ENCODE results near the gene NMRAL1.

Gene NMRAL1

DNA sequence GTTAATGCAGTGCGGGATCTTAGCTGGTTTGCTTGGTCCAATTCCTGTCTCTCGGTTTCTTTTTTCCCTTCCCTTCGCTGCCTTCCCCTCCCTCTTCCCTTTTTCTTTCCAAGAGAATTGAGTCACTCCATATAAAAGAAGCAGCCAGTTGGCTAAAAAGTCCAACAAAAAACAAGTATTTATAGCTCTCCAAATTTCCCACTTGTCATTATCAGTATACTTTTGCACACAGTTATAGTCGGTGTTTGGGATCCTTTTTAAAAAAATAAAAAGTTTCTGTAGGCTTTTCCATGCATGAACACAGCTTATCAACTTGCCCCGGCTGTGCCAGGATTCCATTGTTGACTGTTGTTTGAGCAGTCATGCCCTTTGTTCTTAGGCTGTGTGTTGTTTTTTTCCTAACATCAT lies 26.6 kb upstream of the NMRAL1 start:
- DNase-seq: no peak

GRCh38 chr16:4500272-4500671 lies 25.8 kb upstream of the NMRAL1 start:
- DNase-seq: peak; percentile 49

- DNase-seq: no peak
Observed at GRCh38 chr16:4499196-4499555, 24.8 kb upstream of the NMRAL1 start.

- no peak for DNase-seq
Observed at GRCh38 chr16:4498546-4499195, 24.2 kb upstream of the NMRAL1 start.

- peak; percentile 48 for DNase-seq
Observed at GRCh38 chr16:4496305-4496704, 21.9 kb upstream of the NMRAL1 start.

GRCh38 chr16:4495766-4496165 lies 21.3 kb upstream of the NMRAL1 start:
- no peak for DNase-seq

DNA sequence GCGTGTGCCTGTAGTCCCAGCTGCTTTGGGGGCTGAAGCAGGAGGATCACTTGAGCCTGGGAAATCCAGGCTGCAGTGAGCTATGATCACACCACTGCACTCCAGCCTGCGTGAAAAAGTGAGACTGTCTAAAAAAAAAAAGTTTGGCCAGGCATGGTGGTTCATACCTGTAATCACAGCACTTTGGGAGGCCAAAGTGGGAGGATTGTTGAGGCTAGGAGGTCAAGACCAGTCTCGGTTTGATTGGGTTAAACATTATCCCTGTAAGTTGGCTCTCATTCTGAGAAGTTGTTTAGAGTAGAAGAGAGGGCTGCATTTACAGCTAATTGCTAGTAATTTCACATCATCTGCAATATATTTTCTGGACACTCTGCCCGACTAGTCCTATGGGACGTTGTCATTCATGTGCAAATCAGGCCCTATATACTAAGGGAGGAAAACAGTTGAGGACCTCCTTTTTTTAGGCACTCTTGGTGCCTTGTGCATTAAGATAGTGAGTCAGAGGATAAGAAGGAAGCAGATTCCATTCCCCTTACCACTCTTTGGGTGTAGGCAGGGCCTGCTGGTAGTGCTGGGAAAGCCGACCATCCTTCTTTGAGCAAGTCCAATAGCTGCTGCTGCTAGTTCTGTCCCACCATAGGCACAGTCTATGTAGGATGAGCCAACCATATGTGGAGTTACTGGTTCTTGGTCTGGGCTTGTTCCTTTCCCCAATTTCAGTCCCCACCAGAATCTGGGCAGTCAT lies 20.5 kb upstream of the NMRAL1 start:
- no peak for DNase-seq

GRCh38 chr16:4491898-4492297 lies 17.5 kb upstream of the NMRAL1 start:
- DNase-seq: no peak

- DNase-seq: no peak
Observed at GRCh38 chr16:4489030-4489429, 14.6 kb upstream of the NMRAL1 start.

DNA sequence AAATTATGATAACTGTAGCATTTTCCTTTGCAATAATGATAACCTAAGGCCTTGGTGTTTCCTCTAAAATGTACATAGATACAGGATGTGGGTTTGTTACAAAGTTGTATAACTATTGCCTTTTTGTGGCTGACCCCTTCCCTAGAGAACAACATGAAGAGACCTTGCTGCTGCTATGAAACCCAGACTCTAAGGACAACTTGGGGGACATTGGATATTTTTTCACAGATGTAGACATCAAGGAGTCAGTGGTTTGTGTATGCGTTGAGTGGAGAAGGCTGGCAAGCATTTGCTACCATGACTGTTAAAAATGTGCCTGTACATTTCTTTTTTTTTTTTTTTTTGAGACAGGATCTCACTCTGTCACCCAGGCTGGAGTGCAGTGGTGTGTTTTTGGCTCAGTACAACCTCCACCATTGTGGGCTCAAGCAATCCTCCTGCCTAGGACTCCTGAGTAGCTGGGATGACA lies 14.1 kb upstream of the NMRAL1 start:
- peak; percentile 28 for DNase-seq

GRCh38 chr16:4487955-4488498 lies 13.6 kb upstream of the NMRAL1 start:
- DNase-seq: no peak

- no peak for DNase-seq
Observed at GRCh38 chr16:4486126-4486893, 11.9 kb upstream of the NMRAL1 start.

DNA sequence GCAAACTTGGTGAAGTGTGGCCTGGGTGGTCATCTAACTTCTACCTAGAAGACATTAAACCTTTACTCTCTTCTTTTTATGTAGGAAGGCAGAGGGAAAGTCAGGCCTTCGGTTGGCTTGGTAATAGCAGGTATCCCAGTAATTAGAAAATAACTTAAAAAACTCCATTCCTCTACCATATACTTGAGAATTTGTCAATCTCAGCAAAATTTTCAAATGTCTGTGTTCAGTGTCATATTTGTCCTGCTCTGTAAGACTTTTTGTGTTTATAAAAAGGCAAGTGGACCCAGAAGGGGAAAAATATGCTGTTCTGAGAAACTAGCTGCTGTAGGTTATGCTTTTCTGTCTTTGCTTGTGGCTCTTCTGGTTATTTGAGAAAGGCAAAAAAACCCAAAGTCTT lies 7.5 kb upstream of the NMRAL1 start:
- DNase-seq: no peak

DNA sequence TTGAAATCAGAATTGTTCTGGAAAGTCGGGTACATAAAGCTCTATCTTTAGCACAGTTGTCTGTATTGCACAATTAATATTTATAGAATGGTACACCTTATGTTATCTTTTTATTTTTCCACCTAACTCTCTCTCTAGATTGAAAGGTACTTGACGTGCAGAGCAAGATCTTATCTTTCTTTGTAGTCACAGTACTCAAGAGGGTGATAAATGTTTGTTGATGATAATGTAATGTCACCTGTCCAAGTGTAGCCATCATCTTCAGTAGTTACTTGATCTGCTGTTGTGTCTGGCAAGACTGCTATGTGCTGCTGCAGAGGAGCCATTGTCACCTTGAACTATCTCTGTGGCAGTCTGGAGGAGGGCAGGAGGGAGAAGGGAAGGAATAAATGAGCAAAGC lies 7.1 kb upstream of the NMRAL1 start:
- no peak for DNase-seq

- peak; percentile 51 for DNase-seq
Observed at GRCh38 chr16:4477966-4478365, 3.5 kb upstream of the NMRAL1 start.

DNA sequence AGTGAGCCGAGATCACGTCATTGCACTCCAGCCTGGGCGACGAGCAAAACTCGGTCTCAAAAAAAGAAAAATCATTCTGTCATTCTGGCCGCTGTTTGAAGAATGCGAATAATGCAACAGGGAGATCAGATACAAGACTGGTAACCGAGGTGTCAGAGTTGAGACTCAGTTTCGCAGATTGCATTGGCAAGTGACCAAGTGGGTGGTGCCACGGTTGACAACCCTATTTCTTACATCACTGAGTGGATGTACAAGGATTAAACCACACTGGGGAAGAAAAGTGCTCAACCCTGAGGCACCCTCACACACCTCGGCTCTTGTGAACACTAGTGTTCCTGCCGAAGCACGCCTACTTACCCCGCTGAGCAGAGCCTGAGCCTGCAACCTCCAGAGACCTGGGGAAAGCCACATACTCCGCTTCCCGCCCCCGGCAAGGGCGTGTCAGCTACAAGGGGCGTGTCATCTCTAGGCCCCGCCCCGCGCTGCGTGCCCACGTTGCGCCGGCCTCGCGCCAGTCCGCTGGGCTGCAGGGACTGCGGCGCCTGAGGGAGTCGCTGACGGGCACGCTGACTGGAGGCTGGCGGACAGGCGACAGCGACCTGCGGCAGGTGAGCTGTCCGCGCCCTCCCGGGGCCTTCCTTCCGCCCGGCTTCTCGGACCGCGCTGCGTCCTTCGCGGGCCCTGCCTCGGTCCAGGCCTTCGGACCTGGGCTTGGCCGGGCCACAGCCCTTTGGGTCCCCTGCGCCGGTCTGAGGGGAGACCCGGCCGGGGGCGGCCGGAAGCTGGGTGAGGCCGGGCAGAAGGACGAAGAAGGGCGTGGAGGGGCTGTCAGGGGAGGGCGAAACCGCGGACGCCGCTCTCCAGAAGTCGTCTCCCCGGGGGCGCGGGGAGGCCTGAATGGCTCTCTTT lies 1.7 kb upstream of the NMRAL1 start, which contains the start of gene HMOX2:
HMOX2 (plus strand) TSS at position 519 of the 909 bp plus-strand sequence. CDS start 29,127 bp downstream, outside the sequence.
- peak; percentile 98 for DNase-seq

DNA sequence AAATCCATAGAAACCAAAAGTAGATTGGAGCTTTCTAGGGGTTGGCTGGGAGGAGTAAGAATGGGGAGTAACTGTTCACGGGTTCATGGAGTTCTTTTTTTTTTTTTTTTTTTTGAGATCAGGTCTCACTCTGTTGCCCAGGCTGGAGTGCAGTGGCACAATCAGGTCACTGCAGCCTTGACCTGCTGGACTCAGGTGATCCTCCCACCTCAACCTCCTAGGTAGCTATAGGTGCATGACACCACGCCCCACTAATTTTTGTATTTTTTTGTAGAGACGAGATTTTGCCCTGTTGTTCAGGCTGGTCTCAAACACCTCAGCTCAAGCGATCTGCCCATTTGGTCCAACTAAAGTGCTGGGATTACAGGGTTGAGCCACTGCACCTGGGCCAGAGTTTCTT lies 1.5 kb downstream of the NMRAL1 start:
- DNase-seq: no peak

DNA sequence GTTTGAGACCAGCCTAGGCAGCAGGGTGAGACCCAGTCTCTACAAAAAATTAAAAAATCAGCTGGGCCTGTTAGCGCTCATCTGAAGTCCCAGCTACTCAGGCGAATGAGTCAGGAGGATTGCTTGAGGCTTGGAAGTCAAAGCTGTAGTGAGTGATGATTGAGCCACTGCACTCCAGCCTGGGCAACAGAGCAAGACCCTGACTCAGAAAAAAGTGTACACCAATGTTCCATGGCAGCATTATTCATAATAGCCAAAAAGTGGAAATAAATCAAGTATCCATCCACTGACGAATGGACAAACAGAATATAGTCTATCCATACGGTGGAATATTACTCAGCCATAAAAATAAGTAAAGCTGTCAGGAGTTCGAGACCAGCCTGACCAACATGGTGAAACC lies 2.6 kb downstream of the NMRAL1 start:
- DNase-seq: no peak

DNA sequence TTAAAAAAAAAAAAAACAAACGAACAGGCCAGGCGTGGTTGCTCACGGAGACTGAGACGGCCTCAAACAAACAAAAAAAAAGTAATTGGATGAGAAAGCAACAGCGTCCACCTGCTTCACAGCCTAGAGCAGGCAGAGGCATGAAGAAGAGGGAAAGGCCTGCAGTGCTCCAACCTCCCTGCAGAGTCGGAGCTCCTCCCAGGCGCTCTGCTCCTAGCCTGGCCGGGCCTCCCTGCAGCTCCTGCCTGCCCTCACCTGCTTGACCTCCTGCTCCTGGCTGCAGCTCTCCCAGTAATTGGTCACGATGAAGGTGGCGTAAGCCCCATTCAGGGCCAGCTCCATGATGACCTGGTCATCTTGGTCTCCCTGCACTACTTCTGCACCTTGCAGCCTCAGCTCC lies 5.5 kb downstream of the NMRAL1 start:
- DNase-seq: no peak

DNA sequence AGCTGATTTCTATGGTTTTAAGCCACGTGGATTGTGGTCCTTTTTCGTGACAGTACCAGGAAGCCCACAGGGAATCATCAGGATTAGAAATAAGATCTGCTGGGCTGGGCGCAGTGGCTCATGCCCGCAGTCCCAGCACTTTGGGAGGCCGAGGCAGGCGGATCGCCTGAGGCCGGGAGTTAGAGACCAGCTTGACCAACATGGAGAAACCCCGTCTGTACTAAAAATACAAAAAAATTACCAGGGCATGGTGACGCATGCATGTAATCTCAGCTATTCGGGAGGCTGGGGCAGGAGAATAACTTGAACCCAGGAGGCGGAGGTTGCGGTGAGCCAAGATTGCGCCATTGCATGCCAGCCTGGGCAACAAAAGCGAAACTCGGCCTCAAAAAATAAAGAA lies 6.5 kb downstream of the NMRAL1 start:
- DNase-seq: no peak

DNA sequence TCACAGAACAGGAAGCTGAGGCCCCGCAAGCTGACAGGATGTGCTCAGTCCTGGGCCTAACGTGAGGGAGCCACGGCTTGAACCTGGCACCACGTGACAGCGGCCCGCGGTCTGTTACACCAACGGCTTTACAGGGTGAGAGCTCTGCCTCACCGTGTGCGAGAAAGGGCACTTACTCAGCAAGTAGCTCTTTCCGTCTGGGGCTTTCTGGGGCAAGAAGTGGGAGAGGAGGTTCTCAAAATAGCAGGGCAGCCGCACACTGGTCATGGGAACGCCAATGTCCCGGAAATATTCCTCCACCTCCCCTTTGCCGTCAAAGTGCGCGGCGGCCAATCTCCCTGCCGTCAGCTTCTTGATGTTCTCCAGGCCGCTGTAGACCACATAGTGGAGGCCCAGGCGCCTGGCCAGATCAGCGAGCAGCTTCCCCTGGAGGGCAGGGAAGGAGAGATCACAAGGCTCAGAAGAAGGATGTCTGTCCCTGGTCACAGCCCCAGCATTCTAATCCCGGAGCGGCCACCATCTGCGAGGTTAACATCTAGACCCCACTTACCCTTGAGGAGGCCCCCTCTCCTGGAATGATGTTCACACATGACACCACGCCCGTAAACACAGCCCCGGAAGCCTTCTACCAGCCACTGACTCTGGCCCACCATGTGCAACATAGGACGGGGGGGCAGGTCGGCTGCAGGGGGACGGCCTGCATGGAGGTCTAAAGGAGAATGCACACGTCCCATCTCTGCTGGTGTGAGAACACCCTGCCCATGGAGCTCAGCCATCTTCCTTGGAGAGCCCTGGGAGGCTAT lies 8.2 kb downstream of the NMRAL1 start:
- DNase-seq: peak; percentile 74

Measured in activated CD4-positive, alpha-beta T cell treated with anti-CD3 and anti-CD28 coated beads, Interleukin-10, Interleukin-2, amounts not matched to agents 100 ng/mL and 50 ng/mL, durations not matched to agents 16 hours and 8 hours (primary cell).